ENCODE data around the gene WDR48.

WDR48 gene

GRCh38 chr3:39140341-39140971 lies 88.6 kb downstream of the WDR48 start:
- no peak for DNase-seq (ENCODE audit: low read depth)

GRCh38 chr3:39141171-39141995 lies 89.6 kb downstream of the WDR48 start:
- no peak for DNase-seq (ENCODE audit: low read depth)

GRCh38 chr3:39142067-39142466 lies 90.3 kb downstream of the WDR48 start:
- DNase-seq (ENCODE audit: low read depth) = no peak

- no peak for DNase-seq (ENCODE audit: low read depth)
These were observed 91.5 kb downstream of the WDR48 start for GRCh38 chr3:39143051-39143885.

GRCh38 chr3:39144095-39144747 lies 92.4 kb downstream of the WDR48 start:
- DNase-seq (ENCODE audit: low read depth) = no peak

- no peak for DNase-seq (ENCODE audit: low read depth)
These were observed 93.0 kb downstream of the WDR48 start for GRCh38 chr3:39144748-39145380.

GRCh38 chr3:39146083-39146501 lies 94.3 kb downstream of the WDR48 start:
- DNase-seq (ENCODE audit: low read depth) = no peak
